GM23338 (cell line): ENCODE data around the gene NEU3.

Source experiments
- EZH2phosphoT487 ChIP-seq: fragments of 200-600 bp; sonication (generic); IDR thresholded peaks from one replicate; pipeline ENCODE4 v1.8.1; 2018; ENCODE audit warnings: antibody characterized with exemption; ENCODE audit not compliant: unreplicated experiment
- POLR2AphosphoS5 ChIP-seq: IDR thresholded peaks from 2 replicates; pipeline ENCODE4 v1.6.1; 2016; ENCODE audit warnings: antibody characterized with exemption, low read depth
- TF ChIP-seq, protein P1 (sequence below), 2 experiments: fragments of 200-600 bp in 1 of 2; sonication (generic) in 1 of 2; conservative IDR thresholded peaks; 2 replicates each; pipeline versions ENCODE4 v1.5.1 to v1.6.1; 2016 to 2017; ENCODE audit warnings: antibody characterized with exemption in 2 of 2, low read depth in 2 of 2, mild to moderate bottlenecking in 2 of 2, moderate library complexity in 1 of 2

DNA sequence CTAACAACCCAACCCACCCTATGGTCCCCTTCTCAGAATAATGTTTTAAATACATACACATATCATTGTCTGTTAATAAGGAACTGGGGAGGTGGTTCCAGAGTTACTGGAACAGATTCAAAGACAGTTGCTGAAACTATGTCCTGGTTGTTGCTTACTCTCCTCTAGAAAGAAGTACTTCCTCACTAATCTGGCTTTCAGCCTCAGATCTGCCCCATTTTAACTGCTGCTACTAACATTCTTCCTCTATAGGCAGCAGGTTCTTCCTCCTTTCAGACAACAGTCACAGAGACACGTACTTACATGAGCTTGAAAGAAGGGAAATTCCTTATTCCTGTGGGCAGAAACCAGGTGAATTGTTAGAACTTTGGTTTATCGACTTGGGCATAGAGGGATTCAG is 8.1 kb upstream of the NEU3 start:
- TF ChIP-seq, protein P1, sequence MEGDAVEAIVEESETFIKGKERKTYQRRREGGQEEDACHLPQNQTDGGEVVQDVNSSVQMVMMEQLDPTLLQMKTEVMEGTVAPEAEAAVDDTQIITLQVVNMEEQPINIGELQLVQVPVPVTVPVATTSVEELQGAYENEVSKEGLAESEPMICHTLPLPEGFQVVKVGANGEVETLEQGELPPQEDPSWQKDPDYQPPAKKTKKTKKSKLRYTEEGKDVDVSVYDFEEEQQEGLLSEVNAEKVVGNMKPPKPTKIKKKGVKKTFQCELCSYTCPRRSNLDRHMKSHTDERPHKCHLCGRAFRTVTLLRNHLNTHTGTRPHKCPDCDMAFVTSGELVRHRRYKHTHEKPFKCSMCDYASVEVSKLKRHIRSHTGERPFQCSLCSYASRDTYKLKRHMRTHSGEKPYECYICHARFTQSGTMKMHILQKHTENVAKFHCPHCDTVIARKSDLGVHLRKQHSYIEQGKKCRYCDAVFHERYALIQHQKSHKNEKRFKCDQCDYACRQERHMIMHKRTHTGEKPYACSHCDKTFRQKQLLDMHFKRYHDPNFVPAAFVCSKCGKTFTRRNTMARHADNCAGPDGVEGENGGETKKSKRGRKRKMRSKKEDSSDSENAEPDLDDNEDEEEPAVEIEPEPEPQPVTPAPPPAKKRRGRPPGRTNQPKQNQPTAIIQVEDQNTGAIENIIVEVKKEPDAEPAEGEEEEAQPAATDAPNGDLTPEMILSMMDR (conservative IDR thresholded peaks at IDR 0.05; ENCODE audit: low read depth in 2 of 2) = no peak
- TF ChIP-seq POLR2AphosphoS5 = no peak
- TF ChIP-seq EZH2phosphoT487 = no peak
